Measurements from ENCODE around the gene KERA.

DNA sequence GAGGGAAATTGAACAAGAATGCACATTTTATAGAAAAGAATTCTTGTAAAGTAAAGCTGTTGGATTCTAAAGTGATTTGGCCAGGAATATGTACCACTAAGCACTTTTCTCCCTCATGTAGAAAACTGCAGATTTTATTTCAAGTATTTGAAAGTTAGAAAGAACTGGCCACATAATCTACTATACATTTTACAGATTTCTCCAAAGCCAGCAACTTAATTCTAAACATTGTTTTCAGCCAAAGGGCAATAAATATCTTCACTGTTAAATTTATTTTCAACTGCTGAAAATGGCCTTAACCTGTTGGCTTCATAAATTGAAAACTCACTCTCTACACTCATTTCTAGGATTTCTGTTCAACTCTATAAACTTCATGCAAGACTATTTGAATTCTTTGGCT is 15.6 kb upstream of the KERA start:
- TF ChIP-seq EZH2 (IDR thresholded peaks at IDR 0.05) (no peak), POLR2AphosphoS5 (IDR thresholded peaks at IDR 0.05; ENCODE audit: borderline replicate concordance, low read depth, low read length) (no peak), FOXP2 (optimal IDR thresholded peaks at IDR 0.05; ENCODE audit: control extremely low read depth, extremely low read length, insufficient read depth) (no peak)
